AG04449 (cell line): ENCODE measurements around the gene RAD9A.

Experiments used
- CTCF ChIA-PET: fragments of 350-600 bp; formaldehyde crosslinking; extraction: SDS; loops from one replicate; lab custom pipeline; 2021; ENCODE audit warnings: antibody characterized with exemption; lab: Yijun Ruan, JAX
- POLR2A ChIA-PET: fragments of 400-600, 350-600 bp; formaldehyde crosslinking; extraction: SDS; loops from one replicate; lab custom pipeline; 2020; ENCODE audit warnings: antibody characterized with exemption, inconsistent platforms; lab: Yijun Ruan, JAX
- DNase-seq: peaks from one replicate; pipeline ENCODE4 v3.0.0-alpha.2; 2010; ENCODE audit warnings: low read depth, low spot score
- H3K4me3 ChIP-seq: 2 replicates; pipeline ENCODE4 v1.5.1; 2011; ENCODE audit warnings: low read depth, mild to moderate bottlenecking, control low read depth, low read length
- TF ChIP-seq, protein P1 (sequence below): IDR thresholded peaks from one replicate; pipeline ENCODE4 v1.5.1; 2011; ENCODE audit warnings: mild to moderate bottlenecking, moderate library complexity, low read length, control low read depth, inconsistent platforms; ENCODE audit not compliant: insufficient read depth; ENCODE audit errors: missing control alignments

Gene RAD9A

DNA sequence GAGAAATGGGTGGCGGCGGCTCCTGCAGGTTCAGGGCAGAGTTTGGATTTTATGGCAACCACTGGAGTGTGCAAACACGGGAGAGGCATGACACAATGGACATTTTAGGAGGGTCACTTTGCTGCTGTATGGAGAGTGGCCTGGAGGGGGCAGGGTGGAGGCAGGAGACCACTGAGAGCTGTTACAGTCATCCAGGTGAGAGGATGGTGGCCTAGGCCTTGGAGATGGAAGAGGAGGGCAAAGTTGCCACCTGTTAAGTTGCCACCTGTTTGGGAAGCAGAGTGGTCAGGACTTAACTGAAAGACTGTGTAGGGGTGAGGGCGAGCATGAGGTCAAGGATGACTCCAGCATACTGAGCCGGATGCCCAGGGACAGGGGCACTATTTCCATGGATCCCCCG is 2.3 kb upstream of the RAD9A start:
- ChIA-PET POLR2A (no interaction called here), CTCF (interaction anchor here (17.4 to 47.5 kb wide), 3 partner anchors 9 to 48 kb away, joined by 310 to 2108 read pairs (median 2108); partner anchors contain the start of genes CLCF1, POLD4, PPP1CA and RAD9A)
- no peak for DNase-seq
- no peak overlapping the region for H3K4me3 ChIP-seq
- TF ChIP-seq, protein P1, sequence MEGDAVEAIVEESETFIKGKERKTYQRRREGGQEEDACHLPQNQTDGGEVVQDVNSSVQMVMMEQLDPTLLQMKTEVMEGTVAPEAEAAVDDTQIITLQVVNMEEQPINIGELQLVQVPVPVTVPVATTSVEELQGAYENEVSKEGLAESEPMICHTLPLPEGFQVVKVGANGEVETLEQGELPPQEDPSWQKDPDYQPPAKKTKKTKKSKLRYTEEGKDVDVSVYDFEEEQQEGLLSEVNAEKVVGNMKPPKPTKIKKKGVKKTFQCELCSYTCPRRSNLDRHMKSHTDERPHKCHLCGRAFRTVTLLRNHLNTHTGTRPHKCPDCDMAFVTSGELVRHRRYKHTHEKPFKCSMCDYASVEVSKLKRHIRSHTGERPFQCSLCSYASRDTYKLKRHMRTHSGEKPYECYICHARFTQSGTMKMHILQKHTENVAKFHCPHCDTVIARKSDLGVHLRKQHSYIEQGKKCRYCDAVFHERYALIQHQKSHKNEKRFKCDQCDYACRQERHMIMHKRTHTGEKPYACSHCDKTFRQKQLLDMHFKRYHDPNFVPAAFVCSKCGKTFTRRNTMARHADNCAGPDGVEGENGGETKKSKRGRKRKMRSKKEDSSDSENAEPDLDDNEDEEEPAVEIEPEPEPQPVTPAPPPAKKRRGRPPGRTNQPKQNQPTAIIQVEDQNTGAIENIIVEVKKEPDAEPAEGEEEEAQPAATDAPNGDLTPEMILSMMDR = peak; percentile 63

DNA sequence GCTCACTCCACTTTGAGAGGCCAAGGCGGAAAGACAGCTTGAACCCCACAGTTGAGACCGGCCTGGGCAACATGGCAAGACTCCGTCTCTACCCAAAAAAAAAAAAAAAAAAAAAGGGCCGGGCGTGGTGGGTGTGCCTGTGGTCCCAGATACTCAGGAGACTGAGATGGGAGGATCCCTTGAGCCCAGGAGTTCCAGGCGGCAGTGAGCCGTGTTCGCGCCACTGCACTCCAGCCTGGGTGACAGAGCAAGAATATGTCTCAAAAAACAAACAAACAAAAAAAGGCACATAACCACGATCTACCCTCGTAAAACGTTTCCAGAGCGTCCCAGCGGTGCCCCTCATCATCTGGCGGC is 861 bp upstream of the RAD9A start:
- POLR2A ChIA-PET = interaction anchor here (0.9 to 2.5 kb wide), 3 partner anchors 11 to 74 kb away, joined by 3 to 31 read pairs (median 5); partner anchors contain the start of gene PPP1CA

DNA sequence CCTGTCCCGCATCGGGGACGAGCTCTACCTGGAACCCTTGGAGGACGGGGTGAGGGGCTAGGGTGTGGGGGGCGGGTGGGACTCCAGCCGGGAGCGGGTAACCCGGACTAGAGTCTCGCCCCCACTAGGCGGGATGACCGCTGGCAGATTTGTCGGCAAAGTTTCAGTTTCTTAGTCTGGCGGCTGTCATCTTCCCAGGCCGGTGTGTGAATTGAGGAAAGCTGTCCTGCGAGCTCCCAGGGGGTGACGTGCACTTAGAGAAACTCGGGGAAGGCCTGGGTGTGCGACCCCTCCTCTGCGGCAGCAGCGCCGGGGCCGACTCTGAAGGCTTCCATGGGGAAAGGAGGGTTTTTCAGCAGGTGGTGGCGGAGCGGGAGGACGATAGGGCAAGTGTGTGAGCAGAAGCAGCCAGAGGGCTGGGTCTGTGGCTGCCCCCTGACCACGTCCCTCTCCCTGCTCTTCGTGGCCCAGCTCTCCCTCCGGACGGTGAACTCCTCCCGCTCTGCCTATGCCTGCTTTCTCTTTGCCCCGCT is 463 bp downstream of the RAD9A start:
- DNase-seq = no peak
- ChIA-PET CTCF (interaction anchor here (0.6 to 47.5 kb wide), 7 partner anchors 9 to 130 kb away, joined by 3 to 2108 read pairs (median 5); partner anchors contain the start of genes CLCF1, PITPNM1, POLD4 and PPP1CA), POLR2A (interaction anchor here (0.8 to 2.5 kb wide), 4 partner anchors 9 to 39 kb away, joined by 3 to 31 read pairs (median 4); partner anchors contain the start of genes POLD4 and PPP1CA)
- H3K4me3 ChIP-seq = peak overlapping the region; percentile 95
- TF ChIP-seq, protein P1 = no peak

More for the DNA sequence above, 861 bp upstream of the RAD9A start:
- H3K4me3 ChIP-seq = peak overlapping the region; percentile 95
- DNase-seq = no peak
- TF ChIP-seq, protein P1 = no peak
- CTCF ChIA-PET = interaction anchor here (0.6 to 47.5 kb wide), 7 partner anchors 10 to 129 kb away, joined by 3 to 2108 read pairs (median 5); partner anchors contain the start of genes CLCF1, PITPNM1, POLD4 and PPP1CA

DNA sequence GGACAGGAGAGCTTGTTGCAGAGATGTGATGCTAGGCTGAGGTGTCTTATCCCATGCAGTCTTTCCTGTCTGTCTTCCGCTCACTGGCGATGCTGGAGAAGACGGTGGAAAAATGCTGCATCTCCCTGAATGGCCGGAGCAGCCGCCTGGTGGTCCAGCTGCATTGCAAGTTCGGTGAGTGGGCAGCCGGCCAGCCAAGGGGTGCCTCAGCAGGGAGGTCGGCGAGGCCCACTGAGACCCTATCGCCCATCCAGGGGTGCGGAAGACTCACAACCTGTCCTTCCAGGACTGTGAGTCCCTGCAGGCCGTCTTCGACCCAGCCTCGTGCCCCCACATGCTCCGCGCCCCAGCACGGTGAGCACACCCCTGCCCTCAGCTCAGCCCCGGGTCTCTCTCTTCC is 1.7 kb downstream of the RAD9A start:
- POLR2A ChIA-PET = no interaction called here
- no peak for DNase-seq
- TF ChIP-seq, protein P1 = no peak
- H3K4me3 ChIP-seq = no peak overlapping the region
- CTCF ChIA-PET = interaction anchor here (47.5 kb wide), 1 partner anchor 24 kb away, joined by 2108 read pairs; the partner anchor contains the start of genes CLCF1 and POLD4

DNA sequence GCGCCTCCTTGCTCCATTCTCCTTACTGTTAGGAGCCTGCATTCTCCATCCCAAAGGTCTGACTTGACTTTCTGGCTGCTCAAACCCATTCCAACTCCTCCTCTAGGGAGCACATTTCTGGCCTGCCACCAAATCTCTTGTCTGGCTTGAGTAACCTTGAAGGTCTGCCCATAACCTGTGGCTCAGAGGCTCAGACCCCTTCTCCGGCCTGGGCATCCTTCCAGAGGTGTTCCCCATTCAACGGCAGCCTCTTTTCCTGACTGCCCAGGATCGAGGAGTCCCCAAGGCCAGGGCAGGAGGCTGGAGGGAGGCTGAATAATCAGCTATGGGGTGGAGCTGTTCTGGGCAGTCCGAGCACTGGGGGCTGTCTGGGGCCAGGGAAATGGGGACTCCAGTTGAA is 2.2 kb downstream of the RAD9A start:
- TF ChIP-seq, protein P1 = no peak
- no peak overlapping the region for H3K4me3 ChIP-seq
- ChIA-PET POLR2A (no interaction called here), CTCF (interaction anchor here (47.5 kb wide), 1 partner anchor 25 kb away, joined by 2108 read pairs; the partner anchor contains the start of genes CLCF1 and POLD4)
- no peak for DNase-seq

DNA sequence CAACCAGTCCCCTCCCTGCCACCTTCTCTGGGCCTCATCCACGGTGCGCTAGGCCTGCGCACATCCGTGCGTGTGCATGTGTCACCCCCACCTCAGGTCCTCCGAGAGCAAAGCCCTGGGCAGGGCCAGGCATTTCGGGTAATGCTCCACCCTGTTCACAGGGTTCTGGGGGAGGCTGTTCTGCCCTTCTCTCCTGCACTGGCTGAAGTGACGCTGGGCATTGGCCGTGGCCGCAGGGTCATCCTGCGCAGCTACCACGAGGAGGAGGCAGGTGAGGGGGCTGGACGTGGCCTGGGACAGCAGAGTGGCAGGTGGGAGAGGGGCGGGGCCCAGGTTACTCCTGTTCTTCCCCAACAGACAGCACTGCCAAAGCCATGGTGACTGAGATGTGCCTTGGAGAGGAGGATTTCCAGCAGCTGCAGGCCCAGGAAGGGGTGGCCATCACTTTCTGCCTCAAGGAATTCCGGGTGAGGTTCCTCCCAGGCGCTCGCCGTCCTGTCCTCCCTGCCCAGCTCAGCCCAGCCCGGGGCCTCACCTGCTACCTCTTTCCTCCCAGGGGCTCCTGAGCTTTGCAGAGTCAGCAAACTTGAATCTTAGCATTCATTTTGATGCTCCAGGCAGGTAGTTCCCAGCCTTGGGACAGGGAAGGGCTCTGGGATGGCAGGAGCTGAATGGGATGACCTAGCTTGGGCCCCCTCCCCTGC is 3.9 kb downstream of the RAD9A start:
- TF ChIP-seq, protein P1 = no peak
- DNase-seq = no peak
- ChIA-PET POLR2A (no interaction called here), CTCF (interaction anchor here (0.7 to 47.5 kb wide), 2 partner anchors 27 to 112 kb away, joined by 3 to 2108 read pairs; partner anchors contain the start of genes CLCF1 and POLD4)
- no peak overlapping the region for H3K4me3 ChIP-seq
